C4-2B (cell line): ENCODE data around the gene PCNX3.

Experiments used
- H3K27ac ChIP-seq: fragments of 450-650 bp; 2 replicates; pipeline ENCODE4 v1.5.1; 2017
- CTCF ChIP-seq: fragments of 450-650 bp; conservative IDR thresholded peaks from 2 replicates; pipeline ENCODE4 v1.5.1; 2017; ENCODE audit warnings: mild to moderate bottlenecking
- ZFX ChIP-seq: fragments of 450-650 bp; IDR thresholded peaks from 2 replicates; pipeline ENCODE4 v1.6.1; 2017

PCNX3 gene

DNA sequence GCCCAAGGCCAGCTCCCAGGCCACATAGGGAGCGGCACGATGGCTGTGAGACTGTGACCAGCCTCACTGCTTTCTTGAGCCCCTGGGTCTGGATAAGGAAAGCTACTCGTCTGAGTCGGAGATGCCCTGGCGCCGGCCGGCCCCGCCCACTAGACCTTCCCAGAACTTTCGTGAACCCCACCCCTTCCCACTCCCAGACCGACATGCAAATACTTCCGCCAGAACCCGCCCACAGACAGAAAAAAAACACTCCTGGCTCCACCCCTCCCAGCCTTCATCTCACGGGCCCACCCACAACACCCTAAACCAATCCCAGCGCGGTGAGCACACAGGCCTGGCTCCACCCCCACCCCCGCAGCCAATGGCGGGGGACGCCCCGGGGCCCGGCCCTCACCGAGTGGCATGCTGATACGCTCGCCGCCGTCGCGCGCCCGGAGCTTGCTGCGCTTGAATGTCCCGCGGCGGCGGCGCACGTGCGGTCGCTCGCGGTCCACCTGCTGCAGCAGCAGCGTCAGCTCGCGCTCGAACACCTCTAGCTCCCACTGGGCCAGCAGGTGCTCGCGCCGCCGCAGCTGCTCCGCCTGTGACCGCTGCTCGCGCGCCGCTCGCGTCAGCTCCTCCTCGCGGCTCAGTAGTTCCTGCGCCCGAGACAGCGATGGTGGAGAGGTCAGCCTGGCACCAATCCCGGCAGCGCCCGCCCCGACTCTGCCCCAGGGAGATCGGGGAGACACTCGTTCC lies 8.5 kb upstream of the PCNX3 start:
- H3K27ac ChIP-seq: no peak overlapping the region
- TF ChIP-seq CTCF: no peak
- TF ChIP-seq ZFX: no peak

- H3K27ac ChIP-seq: no peak overlapping the region
- no peak for TF ChIP-seq ZFX
- no peak for TF ChIP-seq CTCF
Observed at GRCh38 chr11:65607614-65608426, 7.8 kb upstream of the PCNX3 start.

DNA sequence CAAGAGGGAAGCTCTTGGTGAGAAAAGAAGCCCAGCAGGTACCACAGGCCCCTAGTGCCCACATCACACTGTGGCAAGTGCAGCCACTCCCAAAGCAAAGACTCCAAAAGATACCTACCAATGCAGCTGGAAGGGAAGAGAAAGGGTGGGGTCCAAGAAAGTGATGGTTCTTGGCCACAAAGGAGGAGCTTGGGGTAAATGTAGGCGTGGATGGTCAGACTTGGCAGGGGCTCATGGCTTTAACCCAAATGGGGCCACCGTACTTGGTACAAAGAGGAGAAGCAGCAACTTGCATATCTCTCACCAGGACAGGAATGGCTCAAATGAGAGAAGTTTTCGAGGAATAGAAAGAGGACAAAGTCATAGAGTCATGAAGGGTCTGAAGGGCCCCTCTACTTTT lies 6.3 kb upstream of the PCNX3 start:
- H3K27ac ChIP-seq: no peak overlapping the region
- TF ChIP-seq ZFX (no peak), CTCF (no peak)

- TF ChIP-seq ZFX: no peak
- TF ChIP-seq CTCF: no peak
- H3K27ac ChIP-seq: no peak overlapping the region
Observed at GRCh38 chr11:65609665-65610064, 5.9 kb upstream of the PCNX3 start.

- no peak overlapping the region for H3K27ac ChIP-seq
- TF ChIP-seq CTCF (no peak), ZFX (no peak)
Observed at GRCh38 chr11:65610404-65610803, 5.2 kb upstream of the PCNX3 start.

DNA sequence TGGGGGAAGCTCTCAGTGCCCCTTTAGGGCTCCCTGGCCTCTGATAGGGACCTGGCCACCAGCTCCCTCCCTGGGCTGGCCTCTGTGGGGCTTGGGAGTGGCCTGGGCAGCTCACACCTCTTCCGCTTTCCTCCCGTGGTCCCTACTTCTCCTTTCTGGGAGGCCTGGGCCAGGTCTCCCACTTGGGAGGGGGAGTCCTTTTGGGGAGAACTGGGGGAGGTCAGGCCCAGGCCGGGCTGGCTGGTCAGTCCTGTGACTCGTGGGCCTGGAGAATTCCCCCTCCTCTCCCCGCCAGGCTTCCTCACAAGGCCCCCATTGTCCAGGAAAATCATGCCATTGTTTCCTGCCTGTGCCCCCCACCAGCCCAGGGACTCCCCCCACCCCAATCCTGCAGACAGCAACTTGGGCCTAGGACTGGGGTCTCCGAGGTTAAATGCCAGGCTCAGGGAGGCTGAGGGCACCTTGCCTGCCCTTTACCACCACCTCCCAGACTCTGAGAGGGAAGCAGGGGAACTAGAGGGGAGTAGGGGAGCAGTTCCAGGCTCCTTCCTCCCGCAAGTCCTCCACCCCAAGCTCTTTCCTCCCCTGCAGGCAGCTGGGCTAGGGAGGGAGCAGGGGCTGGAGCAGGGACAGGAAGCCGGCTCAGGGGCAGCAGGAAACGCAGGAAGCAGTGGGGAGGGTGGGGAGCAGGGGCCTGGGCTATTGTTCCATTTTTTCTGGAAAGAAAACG lies 4.4 kb upstream of the PCNX3 start:
- no peak overlapping the region for H3K27ac ChIP-seq
- TF ChIP-seq CTCF: no peak
- no peak for TF ChIP-seq ZFX
